ENCODE measurements around the gene P4HA1.

DNA sequence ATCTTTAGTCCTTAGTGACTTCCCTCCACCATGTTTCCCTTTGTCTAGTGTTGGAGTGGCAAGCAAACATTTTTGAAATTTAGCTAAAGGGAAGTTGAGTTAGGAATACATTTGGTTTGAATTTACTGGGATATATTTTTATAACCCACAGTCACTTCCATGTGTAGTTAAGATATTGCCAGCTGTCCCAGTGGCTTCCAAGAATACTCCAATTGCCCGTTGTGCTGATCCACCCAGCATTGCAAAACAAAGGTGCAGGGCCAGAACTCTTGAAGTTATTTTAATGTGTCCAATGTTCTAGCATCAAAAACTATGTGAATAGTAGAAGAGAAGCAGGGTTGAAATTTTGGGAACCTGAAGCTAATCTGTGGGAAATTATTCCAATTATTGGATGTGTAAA, 2.5 kb upstream of the P4HA1 start:
- no peak for TF ChIP-seq POLR2A (IDR thresholded peaks at IDR 0.05; ENCODE audit: low read depth, low read length)
- TF ChIP-seq POLR2AphosphoS5 (IDR thresholded peaks at IDR 0.05; ENCODE audit: low read depth, low read length), result no peak
- TF ChIP-seq SPI1 (IDR thresholded peaks at IDR 0.05; ENCODE audit: low read depth, low read length), result no peak
- no peak for TF ChIP-seq POU2F2 (IDR thresholded peaks at IDR 0.05; ENCODE audit: low read depth, low read length)
- no peak for TF ChIP-seq TAF1 (IDR thresholded peaks at IDR 0.05; ENCODE audit: low read depth, low read length)
- no peak for TF ChIP-seq PAX5 (IDR thresholded peaks at IDR 0.05; ENCODE audit: insufficient read depth, low read length, severe bottlenecking)
